Effector memory CD4-positive, alpha-beta T cell (primary cell): ENCODE results near the gene PIP5K1B.

ENCODE experiments used
- DNase-seq, 3 donors: peaks; one replicate each; pipeline ENCODE4 v3.0.0-alpha.2; 2020
- H3K27ac ChIP-seq: 2 replicates; pipeline ENCODE4 v1.7.0; 2013; ENCODE audit warnings: mild to moderate bottlenecking, low read length, moderate library complexity; ENCODE audit not compliant: insufficient read depth, poor library complexity, severe bottlenecking
- H3K27me3 ChIP-seq: replicated peaks from 2 replicates; pipeline ENCODE4 v1.7.0; 2013; ENCODE audit warnings: mild to moderate bottlenecking, low read length; ENCODE audit not compliant: insufficient read depth, control insufficient read depth, poor library complexity, severe bottlenecking
- H3K36me3 ChIP-seq: 2 replicates; pipeline ENCODE4 v1.7.0; 2013; ENCODE audit warnings: mild to moderate bottlenecking, low read length, moderate library complexity; ENCODE audit not compliant: control insufficient read depth, insufficient read depth
- H3K4me1 ChIP-seq: 2 replicates; pipeline ENCODE4 v1.7.0; 2013; ENCODE audit warnings: low read length, mild to moderate bottlenecking; ENCODE audit not compliant: control insufficient read depth, insufficient read depth, poor library complexity, severe bottlenecking
- H3K4me3 ChIP-seq: 2 replicates; pipeline ENCODE4 v1.7.0; 2013; ENCODE audit warnings: low read length, low read depth, mild to moderate bottlenecking; ENCODE audit not compliant: insufficient read depth, poor library complexity, severe bottlenecking
- H3K9me3 ChIP-seq: 2 replicates; pipeline ENCODE4 v1.7.0; 2013; ENCODE audit warnings: mild to moderate bottlenecking, low read length, moderate library complexity; ENCODE audit not compliant: control insufficient read depth

The PIP5K1B gene

DNA sequence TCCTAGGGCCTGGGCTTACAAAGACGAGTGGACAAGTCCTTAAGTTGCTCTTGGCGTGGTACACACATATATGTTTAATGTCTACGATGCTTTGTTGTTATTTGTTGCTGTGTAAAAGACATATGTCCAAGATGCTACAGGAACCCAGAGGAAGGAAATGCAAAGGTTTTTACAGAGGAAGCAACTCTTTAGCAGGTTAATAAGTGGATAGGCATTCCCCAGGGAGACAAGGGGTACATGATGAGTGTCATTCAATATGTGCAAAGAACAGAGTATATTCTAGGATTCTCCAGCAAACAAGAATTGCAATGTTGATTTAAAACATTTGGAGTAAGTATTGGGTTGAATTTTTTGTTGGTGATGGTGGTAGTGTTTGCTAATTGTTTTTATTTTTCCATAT lies 92.1 kb downstream of the PIP5K1B start:
- Histone ChIP-seq H3K4me1 (no peaks in the 10 kb centered on the region), H3K27me3 (no peaks in the 10 kb centered on the region), H3K27ac (no peak overlapping the region), H3K36me3 (no peaks in the 10 kb centered on the region), H3K9me3 (no peaks in the 10 kb centered on the region), H3K4me3 (no peak overlapping the region)
- DNase-seq: no peak

DNA sequence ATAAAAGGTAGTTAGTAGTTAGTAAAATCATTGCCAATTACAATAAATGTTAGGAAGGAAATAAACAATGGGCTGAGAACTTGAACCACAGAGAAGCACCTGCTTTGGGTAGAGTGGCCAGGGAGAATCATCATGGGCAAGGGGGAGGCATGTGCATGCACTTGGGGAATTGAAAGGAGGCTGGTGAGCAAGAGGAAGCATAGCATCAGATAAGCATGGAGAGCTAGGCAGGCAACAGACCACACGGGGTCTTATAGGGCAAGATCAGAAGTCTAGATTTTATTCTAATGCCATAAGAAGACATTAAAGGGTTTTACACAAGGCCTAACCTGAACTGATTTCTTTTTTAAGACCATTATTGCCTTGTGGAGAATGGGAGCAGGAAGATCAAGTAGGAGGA lies 93.4 kb downstream of the PIP5K1B start:
- Histone ChIP-seq H3K4me3 (no peak overlapping the region), H3K36me3 (no peaks in the 10 kb centered on the region), H3K9me3 (no peaks in the 10 kb centered on the region), H3K27ac (no peak overlapping the region), H3K4me1 (no peaks in the 10 kb centered on the region), H3K27me3 (no peaks in the 10 kb centered on the region)
- DNase-seq: no peak

DNA sequence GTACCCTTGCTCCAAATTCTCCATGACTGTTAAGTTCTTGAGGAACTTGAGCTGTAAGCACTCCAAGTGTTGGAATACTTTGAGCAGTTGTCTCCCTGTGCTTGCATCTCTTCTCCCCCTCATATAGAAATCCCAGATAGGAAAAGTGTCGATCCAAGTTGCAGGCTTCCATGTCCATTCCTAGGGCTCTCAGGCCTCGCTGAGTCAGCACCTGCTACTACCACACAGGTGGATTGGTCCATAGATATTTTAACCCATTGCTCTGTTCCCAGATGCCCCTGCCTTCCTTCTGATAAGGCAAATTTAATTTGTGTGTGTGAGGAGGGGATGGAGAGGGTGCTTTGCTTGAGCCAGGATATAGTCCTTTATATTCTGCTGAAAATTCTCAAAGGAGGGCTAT lies 95.8 kb downstream of the PIP5K1B start:
- no peak overlapping the region for H3K27ac ChIP-seq
- H3K4me1 ChIP-seq: no peaks in the 10 kb centered on the region
- no peaks in the 10 kb centered on the region for H3K27me3 ChIP-seq
- H3K9me3 ChIP-seq: no peaks in the 10 kb centered on the region
- H3K36me3 ChIP-seq: no peaks in the 10 kb centered on the region
- H3K4me3 ChIP-seq: no peak overlapping the region
- DNase-seq: no peak

DNA sequence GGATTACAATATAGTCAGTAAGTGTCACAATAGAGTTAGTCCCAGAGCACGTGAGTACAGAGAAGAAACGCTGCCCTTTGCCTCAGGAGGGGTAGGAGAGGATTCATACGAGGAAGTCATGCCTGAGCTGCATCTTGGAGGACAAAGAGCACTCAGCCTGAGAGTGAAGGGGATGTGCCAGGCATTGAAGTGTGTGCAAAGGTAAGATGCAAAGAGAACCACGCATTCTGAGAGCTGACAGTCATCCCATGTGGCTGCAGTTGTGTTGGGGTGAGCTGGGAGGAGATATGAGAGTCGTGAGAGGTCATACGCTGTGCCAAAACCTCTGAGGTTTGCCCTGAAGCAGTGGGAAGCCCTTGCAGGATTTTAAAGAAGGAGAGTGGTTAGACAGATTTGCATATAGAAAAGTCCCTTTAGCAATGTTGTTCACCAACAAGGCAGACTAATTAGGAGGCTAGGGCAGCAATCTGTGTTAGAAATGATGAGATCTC lies 97.5 kb downstream of the PIP5K1B start:
- Histone ChIP-seq H3K9me3 (no peaks in the 10 kb centered on the region), H3K27ac (no peak overlapping the region), H3K27me3 (no peaks in the 10 kb centered on the region), H3K4me3 (no peak overlapping the region), H3K4me1 (no peaks in the 10 kb centered on the region), H3K36me3 (no peaks in the 10 kb centered on the region)
- no peak for DNase-seq

DNA sequence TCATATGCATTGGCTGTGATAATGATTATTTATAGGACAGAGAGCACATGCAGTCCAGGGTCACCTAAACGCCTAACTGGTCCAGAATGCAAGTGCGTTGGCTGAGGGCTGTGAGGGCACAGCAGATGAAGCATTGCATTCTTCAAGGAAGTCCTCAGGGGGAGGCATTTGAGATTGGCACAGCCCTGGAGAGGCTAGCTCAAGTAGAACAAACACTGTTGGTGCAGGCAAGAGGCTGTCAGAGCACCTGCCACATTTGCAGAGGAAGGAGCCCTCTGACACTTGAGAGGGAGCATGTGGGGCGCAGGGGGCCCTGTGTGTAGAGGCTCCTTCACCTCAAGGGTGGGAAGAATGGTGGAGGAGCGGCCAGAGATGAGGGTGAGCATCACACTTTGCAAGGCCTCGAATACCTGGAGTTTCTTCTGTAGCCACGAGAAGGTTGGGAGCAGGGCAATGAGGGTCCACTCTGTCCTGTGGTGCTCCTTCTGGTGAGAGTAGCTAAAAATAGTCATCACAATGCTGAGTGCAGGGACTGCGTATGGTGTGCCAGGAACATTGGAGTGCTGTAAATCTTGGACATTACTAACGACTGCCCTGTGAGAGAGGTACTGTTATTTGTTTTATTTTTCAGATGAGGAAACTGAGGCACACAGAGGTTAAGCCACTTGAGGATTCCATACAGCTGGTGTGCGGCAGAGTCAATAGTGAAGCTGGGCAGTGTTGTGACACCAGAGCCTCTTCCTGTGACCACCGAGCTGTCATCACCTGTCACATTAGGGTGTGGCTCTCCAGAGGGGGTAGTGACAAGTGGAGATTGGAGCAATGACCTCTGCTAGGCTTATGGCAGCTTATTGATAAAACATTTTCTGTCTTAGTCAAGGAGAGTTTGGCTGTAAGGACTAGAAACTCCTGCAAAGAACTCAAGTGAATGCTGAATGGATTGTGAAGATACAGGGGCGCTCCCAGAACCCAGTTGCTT lies 100.2 kb downstream of the PIP5K1B start:
- H3K27ac ChIP-seq: no peak overlapping the region
- H3K27me3 ChIP-seq: no peaks in the 10 kb centered on the region
- H3K9me3 ChIP-seq: no peaks in the 10 kb centered on the region
- no peaks in the 10 kb centered on the region for H3K36me3 ChIP-seq
- no peak overlapping the region for H3K4me3 ChIP-seq
- no peak for DNase-seq
- H3K4me1 ChIP-seq: no peaks in the 10 kb centered on the region

DNA sequence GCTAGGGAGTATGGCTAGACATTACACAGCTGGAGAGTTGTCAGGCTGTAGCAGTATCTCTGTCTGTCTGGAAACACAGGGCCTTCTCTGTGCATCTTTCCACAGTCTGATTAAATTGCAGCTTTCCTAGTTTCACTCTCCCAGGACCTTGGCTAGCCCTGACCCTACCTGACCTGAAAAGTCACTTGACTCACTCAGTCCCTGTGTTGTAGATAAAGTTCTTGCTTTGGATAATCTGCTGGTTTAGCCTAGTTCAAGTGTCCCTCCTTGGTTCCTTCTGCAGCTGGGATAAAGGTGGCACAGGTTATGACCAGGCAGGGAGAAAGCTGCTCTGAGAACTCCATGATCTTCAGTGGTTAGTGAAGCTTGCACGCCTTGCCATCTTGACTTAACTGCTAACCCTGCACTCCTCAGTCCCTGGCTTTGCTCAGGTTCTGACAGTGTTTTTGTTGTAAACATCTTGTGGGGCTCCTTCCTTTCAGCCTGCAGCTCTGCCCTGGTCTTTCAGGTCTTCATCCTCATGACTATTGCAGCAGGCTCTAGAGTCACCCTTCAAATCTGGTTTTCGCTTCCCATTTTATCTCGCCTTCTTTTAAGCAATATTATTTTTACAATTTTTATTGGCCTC lies 101.0 kb downstream of the PIP5K1B start:
- Histone ChIP-seq H3K36me3 (no peaks in the 10 kb centered on the region), H3K4me1 (no peaks in the 10 kb centered on the region), H3K9me3 (no peaks in the 10 kb centered on the region), H3K27ac (no peak overlapping the region), H3K27me3 (no peaks in the 10 kb centered on the region), H3K4me3 (no peak overlapping the region)
- DNase-seq: no peak

DNA sequence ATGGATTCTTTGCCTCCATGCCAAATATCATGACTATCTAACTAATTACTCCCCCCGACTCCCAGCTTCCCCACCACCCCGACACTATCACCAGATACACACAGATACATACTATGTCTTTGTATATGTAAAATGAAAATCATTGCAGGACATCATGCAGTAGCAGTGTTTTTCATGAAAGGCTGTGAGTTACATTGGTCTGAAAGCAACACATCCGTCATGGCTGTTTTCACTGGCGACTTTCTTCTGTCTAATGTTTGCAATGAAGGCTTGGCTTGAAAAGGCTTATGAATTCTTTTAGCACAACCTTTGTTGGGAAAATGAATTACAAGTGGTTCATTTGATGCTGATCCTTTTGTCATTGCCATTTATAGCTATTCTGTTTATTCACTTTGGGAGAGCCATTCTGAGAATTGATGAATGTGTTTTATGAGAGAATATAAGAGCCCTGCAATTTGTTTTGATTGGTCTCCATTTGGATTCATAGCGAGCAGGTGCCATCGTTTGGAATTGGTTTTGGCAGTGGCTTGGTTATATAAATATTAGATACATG lies 103.4 kb downstream of the PIP5K1B start:
- DNase-seq: no peak
- Histone ChIP-seq H3K27me3 (no peaks in the 10 kb centered on the region), H3K4me3 (no peak overlapping the region), H3K4me1 (no peaks in the 10 kb centered on the region), H3K9me3 (no peaks in the 10 kb centered on the region), H3K27ac (no peak overlapping the region), H3K36me3 (no peaks in the 10 kb centered on the region)

DNA sequence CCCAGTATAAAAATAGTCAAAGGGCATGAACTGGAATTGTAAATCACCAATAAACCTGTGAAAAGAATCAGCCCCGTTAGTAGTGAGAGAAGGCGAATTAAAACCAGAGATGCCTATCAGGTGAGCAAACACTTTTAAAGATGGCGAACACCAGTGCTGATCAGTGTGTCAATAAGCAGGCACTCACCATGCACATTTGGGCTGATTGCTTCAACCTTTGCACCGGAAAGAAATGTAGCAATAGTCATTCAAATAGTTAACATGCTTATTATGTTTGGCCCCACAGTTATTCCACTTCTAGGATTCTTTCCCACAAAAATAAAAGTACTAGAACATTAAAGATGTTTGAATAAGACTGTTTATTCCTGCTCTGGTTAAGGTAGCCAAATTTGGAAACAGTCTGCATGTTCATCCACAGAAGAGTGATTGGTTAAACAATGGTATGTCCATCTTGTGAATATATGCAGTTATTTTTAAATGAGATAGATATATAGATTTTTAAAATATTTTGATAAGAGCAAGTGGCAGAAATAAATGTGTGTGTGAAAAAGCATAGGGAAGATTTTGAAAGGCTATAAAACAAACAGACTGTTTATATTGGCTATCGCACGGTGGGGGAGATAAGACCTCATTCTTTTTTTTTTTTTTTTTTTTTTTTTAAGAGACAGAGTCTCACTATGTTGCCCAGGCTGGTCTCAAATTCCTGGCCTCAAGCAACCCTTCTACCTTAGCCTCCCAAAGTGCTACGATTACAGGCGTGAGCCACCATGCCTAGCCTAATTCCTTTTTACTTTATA lies 112.2 kb downstream of the PIP5K1B start:
- Histone ChIP-seq H3K27me3 (no peaks in the 10 kb centered on the region), H3K9me3 (no peaks in the 10 kb centered on the region), H3K27ac (no peak overlapping the region), H3K4me3 (no peak overlapping the region), H3K36me3 (no peaks in the 10 kb centered on the region), H3K4me1 (no peaks in the 10 kb centered on the region)
- no peak for DNase-seq

DNA sequence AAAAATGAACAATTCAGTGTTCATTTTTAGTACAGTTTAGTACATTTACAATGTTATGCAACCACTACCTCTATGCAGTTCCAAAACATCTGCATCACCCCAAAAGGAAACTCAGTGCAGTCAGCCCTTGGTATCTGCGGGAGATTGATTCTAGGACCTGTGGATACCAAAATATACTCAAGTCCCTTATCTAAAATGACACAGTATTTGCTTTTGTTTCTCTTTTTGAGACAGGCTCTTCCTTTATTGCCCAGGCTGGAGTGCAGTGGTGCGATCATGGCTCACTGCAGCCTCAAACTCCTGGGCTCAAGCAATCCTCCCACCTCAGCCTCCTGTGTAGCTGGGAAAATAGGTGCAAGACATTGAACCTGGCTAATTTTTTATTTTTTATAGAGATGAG lies 114.0 kb downstream of the PIP5K1B start:
- Histone ChIP-seq H3K9me3 (no peaks in the 10 kb centered on the region), H3K4me3 (no peak overlapping the region), H3K4me1 (no peaks in the 10 kb centered on the region), H3K36me3 (no peaks in the 10 kb centered on the region), H3K27ac (no peak overlapping the region), H3K27me3 (no peaks in the 10 kb centered on the region)
- no peak for DNase-seq
